DND-41 (cell line): ENCODE measurements around the gene SERBP1.

Experiments
- EZH2 ChIP-seq: IDR thresholded peaks from 3 replicates; pipeline ENCODE4 v1.6.1; 2012; ENCODE audit warnings: borderline replicate concordance, low read depth, mild to moderate bottlenecking, moderate library complexity, low read length, inconsistent platforms; ENCODE audit not compliant: severe bottlenecking
- TF ChIP-seq, protein P1 (sequence below): IDR thresholded peaks from 2 replicates; pipeline ENCODE4 v1.5.1; 2012; ENCODE audit warnings: borderline replicate concordance, low read length, moderate library complexity, mild to moderate bottlenecking; ENCODE audit not compliant: poor library complexity, severe bottlenecking; ENCODE audit errors: extremely low read depth

DNA sequence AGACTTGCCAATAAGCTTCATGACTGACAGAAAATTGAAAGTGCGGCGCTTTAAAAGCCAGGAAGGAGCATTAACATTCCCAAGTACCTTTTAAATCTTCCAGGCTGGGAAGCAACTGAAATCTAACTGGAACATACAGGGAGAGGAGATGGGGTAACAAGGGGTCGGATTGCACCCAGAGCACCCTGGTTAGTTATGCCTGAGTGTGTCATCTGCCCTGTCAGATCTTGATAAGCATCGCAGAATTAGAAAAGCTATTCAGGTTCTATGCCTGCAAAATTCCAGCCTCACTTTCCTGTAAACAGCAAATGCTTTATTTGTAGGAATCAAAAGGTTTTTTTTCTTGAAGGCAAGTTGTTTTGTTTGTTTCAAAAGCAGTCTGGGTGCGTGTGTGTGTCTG, 58.5 kb downstream of the SERBP1 start:
- TF ChIP-seq, protein P1, sequence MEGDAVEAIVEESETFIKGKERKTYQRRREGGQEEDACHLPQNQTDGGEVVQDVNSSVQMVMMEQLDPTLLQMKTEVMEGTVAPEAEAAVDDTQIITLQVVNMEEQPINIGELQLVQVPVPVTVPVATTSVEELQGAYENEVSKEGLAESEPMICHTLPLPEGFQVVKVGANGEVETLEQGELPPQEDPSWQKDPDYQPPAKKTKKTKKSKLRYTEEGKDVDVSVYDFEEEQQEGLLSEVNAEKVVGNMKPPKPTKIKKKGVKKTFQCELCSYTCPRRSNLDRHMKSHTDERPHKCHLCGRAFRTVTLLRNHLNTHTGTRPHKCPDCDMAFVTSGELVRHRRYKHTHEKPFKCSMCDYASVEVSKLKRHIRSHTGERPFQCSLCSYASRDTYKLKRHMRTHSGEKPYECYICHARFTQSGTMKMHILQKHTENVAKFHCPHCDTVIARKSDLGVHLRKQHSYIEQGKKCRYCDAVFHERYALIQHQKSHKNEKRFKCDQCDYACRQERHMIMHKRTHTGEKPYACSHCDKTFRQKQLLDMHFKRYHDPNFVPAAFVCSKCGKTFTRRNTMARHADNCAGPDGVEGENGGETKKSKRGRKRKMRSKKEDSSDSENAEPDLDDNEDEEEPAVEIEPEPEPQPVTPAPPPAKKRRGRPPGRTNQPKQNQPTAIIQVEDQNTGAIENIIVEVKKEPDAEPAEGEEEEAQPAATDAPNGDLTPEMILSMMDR: no peak
- TF ChIP-seq EZH2: no peak
